Measurements from ENCODE around the gene NANS. TPM values are rescaled to one million over a fixed set of nuclear protein-coding genes. Genes with fewer than 3 reads are reported as not detected.
A peak's percentile ranks its signal among the peaks of the same experiment; 100 is the strongest.

NANS gene
- total RNA-seq, 1 donor from 2014 or later, result 43.9 TPM

GRCh38 chr9:98009936-98010335 is 46.6 kb upstream of the NANS start:
- Mint-ChIP-seq H3K36me3 (ENCODE audit: unreplicated experiment) (peaks cover 68% of the 10 kb centered on the region), H3K27me3 (ENCODE audit: unreplicated experiment) (no peaks in the 10 kb centered on the region), H3K4me3 (ENCODE audit: unreplicated experiment) (no peak overlapping the region), H3K9me3 (ENCODE audit: unreplicated experiment) (no peaks in the 10 kb centered on the region), H3K27ac (ENCODE audit: unreplicated experiment) (peak overlapping the region; percentile 23), H3K4me1 (ENCODE audit: unreplicated experiment) (peaks cover 20% of the 10 kb centered on the region)
- DNase-seq (ENCODE audit: extremely low spot score, unreplicated experiment), result no peak
- TF ChIP-seq, protein P1, sequence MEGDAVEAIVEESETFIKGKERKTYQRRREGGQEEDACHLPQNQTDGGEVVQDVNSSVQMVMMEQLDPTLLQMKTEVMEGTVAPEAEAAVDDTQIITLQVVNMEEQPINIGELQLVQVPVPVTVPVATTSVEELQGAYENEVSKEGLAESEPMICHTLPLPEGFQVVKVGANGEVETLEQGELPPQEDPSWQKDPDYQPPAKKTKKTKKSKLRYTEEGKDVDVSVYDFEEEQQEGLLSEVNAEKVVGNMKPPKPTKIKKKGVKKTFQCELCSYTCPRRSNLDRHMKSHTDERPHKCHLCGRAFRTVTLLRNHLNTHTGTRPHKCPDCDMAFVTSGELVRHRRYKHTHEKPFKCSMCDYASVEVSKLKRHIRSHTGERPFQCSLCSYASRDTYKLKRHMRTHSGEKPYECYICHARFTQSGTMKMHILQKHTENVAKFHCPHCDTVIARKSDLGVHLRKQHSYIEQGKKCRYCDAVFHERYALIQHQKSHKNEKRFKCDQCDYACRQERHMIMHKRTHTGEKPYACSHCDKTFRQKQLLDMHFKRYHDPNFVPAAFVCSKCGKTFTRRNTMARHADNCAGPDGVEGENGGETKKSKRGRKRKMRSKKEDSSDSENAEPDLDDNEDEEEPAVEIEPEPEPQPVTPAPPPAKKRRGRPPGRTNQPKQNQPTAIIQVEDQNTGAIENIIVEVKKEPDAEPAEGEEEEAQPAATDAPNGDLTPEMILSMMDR (IDR thresholded peaks at IDR 0.05), result no peak

DNA sequence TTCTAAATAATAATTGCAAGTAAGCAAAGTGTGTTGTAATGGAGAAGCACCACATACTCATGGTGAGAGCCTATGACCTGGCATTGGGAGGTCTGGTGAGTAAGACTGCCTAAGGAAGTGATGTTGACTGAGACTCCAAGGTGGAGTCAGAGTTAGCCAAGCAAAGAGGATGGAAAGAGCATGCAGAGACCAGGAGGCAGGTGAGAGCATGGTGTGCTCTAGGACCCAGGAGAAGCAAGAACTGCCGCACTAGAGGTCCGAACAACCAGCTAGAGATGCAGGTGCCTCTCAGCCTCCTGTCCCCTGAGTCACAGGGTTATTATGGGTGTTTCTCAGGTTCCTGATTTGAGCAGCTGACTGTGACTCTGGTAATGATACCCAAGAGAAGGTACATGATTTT is 46.1 kb upstream of the NANS start:
- H3K27me3 Mint-ChIP-seq (ENCODE audit: unreplicated experiment), result no peaks in the 10 kb centered on the region
- DNase-seq (ENCODE audit: extremely low spot score, unreplicated experiment), result no peak
- no peaks in the 10 kb centered on the region for H3K9me3 Mint-ChIP-seq (ENCODE audit: unreplicated experiment)
- TF ChIP-seq, protein P1 (IDR thresholded peaks at IDR 0.05), result no peak
- H3K36me3 Mint-ChIP-seq (ENCODE audit: unreplicated experiment), result peaks cover 71% of the 10 kb centered on the region
- peak overlapping the region; percentile 33 for H3K27ac Mint-ChIP-seq (ENCODE audit: unreplicated experiment)
- H3K4me1 Mint-ChIP-seq (ENCODE audit: unreplicated experiment), result peaks cover 20% of the 10 kb centered on the region
- no peak overlapping the region for H3K4me3 Mint-ChIP-seq (ENCODE audit: unreplicated experiment)

DNA sequence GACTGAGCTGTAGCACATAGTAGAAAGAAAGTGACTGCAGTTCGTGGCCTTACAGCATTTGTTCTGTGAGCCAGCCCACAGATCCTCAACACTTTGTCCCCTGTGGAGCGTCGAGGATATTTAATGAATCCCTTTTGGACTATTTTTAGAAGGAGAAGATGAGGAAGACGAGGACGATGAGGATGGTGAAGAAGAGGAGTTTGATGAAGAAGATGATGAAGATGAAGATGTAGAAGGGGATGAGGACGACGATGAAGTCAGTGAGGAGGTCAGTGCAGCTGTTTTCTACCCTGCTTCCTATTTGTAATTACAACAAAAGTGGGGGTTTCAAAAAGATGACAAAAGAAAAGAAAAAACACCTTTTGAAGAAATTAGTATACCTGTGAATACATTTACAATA is 45.4 kb upstream of the NANS start:
- no peak for DNase-seq (ENCODE audit: extremely low spot score, unreplicated experiment)
- H3K4me3 Mint-ChIP-seq (ENCODE audit: unreplicated experiment), result no peak overlapping the region
- peaks cover 71% of the 10 kb centered on the region for H3K36me3 Mint-ChIP-seq (ENCODE audit: unreplicated experiment)
- no peak overlapping the region for H3K27ac Mint-ChIP-seq (ENCODE audit: unreplicated experiment)
- no peaks in the 10 kb centered on the region for H3K27me3 Mint-ChIP-seq (ENCODE audit: unreplicated experiment)
- peaks cover 20% of the 10 kb centered on the region for H3K4me1 Mint-ChIP-seq (ENCODE audit: unreplicated experiment)
- TF ChIP-seq, protein P1 (IDR thresholded peaks at IDR 0.05), result no peak
- no peaks in the 10 kb centered on the region for H3K9me3 Mint-ChIP-seq (ENCODE audit: unreplicated experiment)

DNA sequence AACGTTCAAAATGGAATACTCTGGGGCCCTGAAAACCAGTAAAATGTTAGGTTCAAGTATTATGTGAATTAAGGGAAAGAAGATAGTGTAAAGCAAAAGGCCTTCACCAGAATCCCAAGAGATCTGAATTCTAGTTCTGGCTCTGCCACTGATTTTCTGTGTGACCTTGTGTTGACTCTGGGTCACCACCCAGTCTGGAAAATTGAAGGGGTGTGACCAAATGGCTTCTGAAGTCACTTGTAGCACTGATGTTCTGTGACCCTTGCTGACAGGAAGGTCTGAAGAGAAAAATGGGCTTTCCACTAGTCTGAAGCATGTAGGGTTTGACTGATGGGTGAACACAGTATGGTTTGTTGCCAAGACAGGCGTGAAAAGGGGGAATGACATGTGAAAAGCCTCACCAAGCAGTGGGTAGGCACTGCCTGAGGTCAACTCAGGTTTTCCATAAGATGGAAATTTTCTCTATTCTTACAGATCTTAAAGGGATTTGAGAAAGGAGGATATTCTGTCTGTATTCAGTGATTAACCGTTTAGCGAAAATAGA is 40.3 kb upstream of the NANS start:
- TF ChIP-seq, protein P1 (IDR thresholded peaks at IDR 0.05), result no peak
- no peak overlapping the region for H3K27ac Mint-ChIP-seq (ENCODE audit: unreplicated experiment)
- no peak overlapping the region for H3K4me3 Mint-ChIP-seq (ENCODE audit: unreplicated experiment)
- no peaks in the 10 kb centered on the region for H3K9me3 Mint-ChIP-seq (ENCODE audit: unreplicated experiment)
- no peaks in the 10 kb centered on the region for H3K4me1 Mint-ChIP-seq (ENCODE audit: unreplicated experiment)
- peaks cover 57% of the 10 kb centered on the region for H3K36me3 Mint-ChIP-seq (ENCODE audit: unreplicated experiment)
- H3K27me3 Mint-ChIP-seq (ENCODE audit: unreplicated experiment), result no peaks in the 10 kb centered on the region
- no peak for DNase-seq (ENCODE audit: extremely low spot score, unreplicated experiment)

DNA sequence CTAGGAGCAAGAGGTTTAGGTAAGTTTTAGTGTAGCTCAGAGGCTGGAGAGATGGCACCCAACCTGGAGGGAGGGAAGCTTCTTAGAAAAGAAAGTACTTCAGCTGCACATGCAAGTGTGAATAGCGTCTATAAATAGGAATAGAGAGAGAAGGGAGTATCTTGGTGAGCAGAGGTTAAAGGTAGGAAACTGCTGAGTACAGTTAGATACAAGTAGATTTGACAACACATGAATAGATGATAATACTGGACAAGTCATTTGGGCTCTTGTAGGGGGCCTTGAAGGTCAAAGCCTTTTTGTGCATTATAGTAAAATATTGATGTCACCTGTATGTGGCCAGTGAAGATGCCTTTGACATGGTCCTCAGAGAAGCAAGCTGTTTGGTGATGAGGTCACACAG is 39.2 kb upstream of the NANS start:
- TF ChIP-seq, protein P1 (IDR thresholded peaks at IDR 0.05), result no peak
- Mint-ChIP-seq H3K36me3 (ENCODE audit: unreplicated experiment) (peaks cover 53% of the 10 kb centered on the region), H3K4me1 (ENCODE audit: unreplicated experiment) (no peaks in the 10 kb centered on the region), H3K27me3 (ENCODE audit: unreplicated experiment) (no peaks in the 10 kb centered on the region), H3K4me3 (ENCODE audit: unreplicated experiment) (no peak overlapping the region), H3K9me3 (ENCODE audit: unreplicated experiment) (no peaks in the 10 kb centered on the region), H3K27ac (ENCODE audit: unreplicated experiment) (no peak overlapping the region)
- DNase-seq (ENCODE audit: extremely low spot score, unreplicated experiment), result no peak

Data from osteocyte (in vitro differentiated cells).